ENCODE measurements around the gene INSM1. TPM values are rescaled to one million over a fixed set of nuclear protein-coding genes. Genes with fewer than 3 reads are reported as not detected.
"Not testable (repeated sequence)": the region's sequence is repeated elsewhere in the genome, so short reads cannot be mapped to it uniquely, and the experiment has no call there.

The INSM1 gene
- total RNA-seq, 1 donor from 2014 or later: not detected

GRCh38 chr20:20353576-20353975 lies 14.3 kb upstream of the INSM1 start:
- ATAC-seq (no peak), DNase-seq (no peak)
- Histone ChIP-seq H3K36me3 (no peaks in the 10 kb centered on the region), H3K4me1 (no peaks in the 10 kb centered on the region), H3K4me3 (no peak overlapping the region), H3K27me3 (ENCODE audit: low read depth) (no peaks in the 10 kb centered on the region), H3K9me3 (no peaks in the 10 kb centered on the region), H3K27ac (no peak overlapping the region)
- intact Hi-C loops (cut with DNase I): no loop called here
- no peak for TF ChIP-seq CTCF (IDR thresholded peaks at IDR 0.05)

DNA sequence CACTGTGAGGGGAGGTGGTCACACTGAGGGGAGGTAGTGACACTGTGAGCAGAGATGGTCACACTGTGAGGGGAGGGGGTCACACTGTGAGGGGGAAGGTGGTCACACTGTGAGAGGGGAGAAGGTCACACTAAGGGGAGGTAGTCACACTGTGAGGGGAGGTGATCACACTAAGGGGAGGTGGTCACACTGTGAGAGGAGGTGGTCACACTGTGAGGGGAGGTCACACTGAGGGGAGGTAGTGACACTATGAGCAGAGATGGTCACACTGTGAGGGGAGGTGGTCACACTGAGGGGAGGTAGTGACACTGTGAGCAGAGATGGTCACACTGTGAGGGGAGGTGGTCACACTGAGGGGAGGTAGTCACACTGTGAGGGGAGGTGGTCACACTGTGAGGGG lies 12.4 kb upstream of the INSM1 start:
- intact Hi-C loops (cut with DNase I); H3K9me3 ChIP-seq; ATAC-seq; H3K4me1 ChIP-seq; H3K36me3 ChIP-seq; H3K4me3 ChIP-seq; H3K27me3 ChIP-seq (ENCODE audit: low read depth); DNase-seq; H3K27ac ChIP-seq: not testable (repeated sequence)

DNA sequence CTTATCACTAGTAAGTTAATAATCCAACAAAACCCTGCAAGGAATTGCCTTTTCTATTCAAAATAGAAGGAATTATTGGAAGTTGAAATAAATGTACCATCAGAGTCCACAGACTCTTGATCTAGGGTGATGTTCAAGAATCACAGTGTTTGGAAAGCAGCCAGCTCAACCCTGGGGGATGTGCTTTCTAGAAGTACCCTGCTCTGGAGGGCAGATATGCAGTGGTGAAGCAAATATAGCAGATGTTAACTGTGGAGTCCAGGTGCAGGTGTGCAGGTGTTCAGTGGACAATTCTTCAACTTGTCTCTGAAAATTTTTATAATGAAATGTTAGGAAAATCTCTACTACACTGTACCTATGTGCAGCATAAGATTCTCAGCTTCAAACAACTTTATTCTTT lies 9.1 kb upstream of the INSM1 start:
- Histone ChIP-seq H3K4me1 (peaks cover 3% of the 10 kb centered on the region), H3K27me3 (ENCODE audit: low read depth) (peaks cover 28% of the 10 kb centered on the region), H3K4me3 (no peak overlapping the region), H3K9me3 (no peaks in the 10 kb centered on the region), H3K27ac (no peak overlapping the region), H3K36me3 (no peaks in the 10 kb centered on the region)
- ATAC-seq (no peak), DNase-seq (no peak)
- no peak for TF ChIP-seq CTCF (IDR thresholded peaks at IDR 0.05)
- intact Hi-C loops (cut with DNase I): no loop called here

DNA sequence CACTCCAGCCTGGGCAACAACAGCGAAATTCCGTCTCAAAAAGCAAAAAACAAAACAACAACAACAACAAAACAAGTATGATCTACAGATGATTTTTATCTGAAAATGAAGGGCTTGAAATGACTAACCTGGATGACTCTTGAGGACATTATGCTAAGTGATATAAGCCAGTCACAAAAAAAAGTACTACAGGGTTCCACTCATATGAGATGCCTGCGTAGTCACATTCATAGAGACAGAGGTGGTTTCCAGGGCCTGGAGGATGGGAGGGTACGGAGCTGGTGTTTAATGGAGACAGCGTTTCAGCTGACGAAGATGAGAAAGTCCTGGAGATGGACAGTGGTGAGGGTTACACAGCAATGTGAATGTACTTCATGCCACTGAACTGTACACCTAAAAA lies 8.3 kb upstream of the INSM1 start:
- TF ChIP-seq CTCF (IDR thresholded peaks at IDR 0.05): no peak
- peaks cover 36% of the 10 kb centered on the region for H3K27me3 ChIP-seq (ENCODE audit: low read depth)
- intact Hi-C loops (cut with DNase I): no loop called here
- DNase-seq (no peak), ATAC-seq (no peak)
- no peaks in the 10 kb centered on the region for H3K36me3 ChIP-seq
- H3K9me3 ChIP-seq: no peaks in the 10 kb centered on the region
- H3K4me3 ChIP-seq: no peak overlapping the region
- H3K27ac ChIP-seq: no peak overlapping the region
- peaks cover 11% of the 10 kb centered on the region for H3K4me1 ChIP-seq

DNA sequence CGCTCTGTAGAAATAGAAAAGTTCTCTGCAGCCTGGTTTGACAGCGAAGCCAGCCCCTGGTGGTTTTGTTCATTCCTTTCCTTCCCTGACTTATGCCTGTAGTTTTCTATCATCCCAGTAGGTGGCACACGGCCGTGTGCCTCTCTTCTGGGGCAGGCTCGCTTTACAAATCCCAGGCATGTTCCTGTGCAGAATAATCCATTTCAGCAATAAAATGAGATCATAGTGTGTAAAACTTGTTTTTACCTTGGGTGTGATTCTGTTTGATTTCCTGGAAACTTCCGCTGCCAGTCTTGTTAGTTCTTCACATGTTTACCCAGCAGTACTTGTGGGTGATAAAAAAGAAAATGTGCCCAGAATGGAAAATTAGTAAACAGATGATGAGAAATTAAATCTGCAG lies 7.4 kb upstream of the INSM1 start:
- DNase-seq: no peak
- Histone ChIP-seq H3K27ac (no peak overlapping the region), H3K36me3 (no peaks in the 10 kb centered on the region), H3K4me3 (no peak overlapping the region), H3K4me1 (peaks cover 12% of the 10 kb centered on the region), H3K27me3 (ENCODE audit: low read depth) (peaks cover 45% of the 10 kb centered on the region), H3K9me3 (no peaks in the 10 kb centered on the region)
- peak; percentile 76 to 79 for ATAC-seq
- intact Hi-C loops (cut with DNase I): no loop called here
- TF ChIP-seq CTCF (IDR thresholded peaks at IDR 0.05): peak; percentile 64

DNA sequence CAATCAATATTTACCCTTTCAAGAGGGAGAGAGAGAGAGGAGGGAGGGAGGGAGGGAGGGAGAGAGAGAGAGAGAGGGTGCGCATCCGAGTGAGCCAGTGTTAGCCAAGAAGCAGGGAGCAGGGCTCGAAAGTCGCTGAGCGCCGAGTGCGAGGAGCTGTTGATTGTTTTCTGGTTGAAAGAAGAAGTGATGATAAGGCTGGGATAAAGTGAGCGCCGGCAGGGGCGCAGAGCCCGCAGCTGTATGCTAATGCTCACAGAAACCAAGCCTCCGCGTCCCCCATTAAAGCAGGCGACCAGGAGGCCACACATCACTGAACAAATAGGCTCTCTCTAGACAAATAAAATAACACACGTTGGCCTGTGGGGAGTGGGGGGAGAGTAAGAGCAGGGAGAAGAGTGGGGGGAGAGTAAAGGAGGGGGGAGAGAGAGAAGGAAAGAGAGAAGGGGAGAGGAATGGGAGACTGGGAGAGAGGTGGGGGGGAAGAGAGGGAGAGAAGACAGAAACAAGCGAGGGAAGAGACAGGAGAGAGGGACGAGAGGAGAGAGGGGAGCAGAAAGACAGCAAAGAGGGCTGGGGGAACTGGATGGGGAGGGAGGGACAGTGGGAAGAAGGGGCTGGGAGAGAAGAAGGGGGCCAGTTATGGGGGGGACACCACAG lies 5.0 kb upstream of the INSM1 start:
- H3K4me1 ChIP-seq: peaks cover 22% of the 10 kb centered on the region
- intact Hi-C loops (cut with DNase I): no loop called here
- no peak overlapping the region for H3K27ac ChIP-seq
- no peak overlapping the region for H3K4me3 ChIP-seq
- ATAC-seq (no peak), DNase-seq (no peak)
- TF ChIP-seq CTCF (IDR thresholded peaks at IDR 0.05): no peak
- peaks cover 65% of the 10 kb centered on the region for H3K27me3 ChIP-seq (ENCODE audit: low read depth)
- H3K9me3 ChIP-seq: no peaks in the 10 kb centered on the region
- H3K36me3 ChIP-seq: no peaks in the 10 kb centered on the region

Data from lower lobe of right lung (tissue), 2 donors.